CD14-positive monocyte (primary cell): ENCODE results near the gene NUDT1. TPM values are rescaled to one million over a fixed set of nuclear protein-coding genes. Genes with fewer than 3 reads are reported as not detected.

Source experiments
- DNase-seq, 3 donors: peaks; one replicate each; pipeline ENCODE4 v3.0.0-alpha.2; 2011 to 2022
- H2AFZ ChIP-seq: 2 replicates; pipeline ENCODE4 v1.6.0; 2012; ENCODE audit warnings: mild to moderate bottlenecking, low read depth, low read length, inconsistent platforms; ENCODE audit not compliant: insufficient read depth, poor library complexity, severe bottlenecking
- H3K27ac ChIP-seq, 2 donors: 1 replicate in 1 of 2; 2 replicates in 1 of 2; pipeline ENCODE4 v1.5.1; 2012 to 2013; ENCODE audit warnings: low read length in 2 of 2, control low read depth in 1 of 2, inconsistent platforms in 1 of 2, low read depth in 1 of 2, mild to moderate bottlenecking in 1 of 2
- H3K27me3 ChIP-seq, 2 donors: one replicate each; pipeline versions ENCODE4 v1.6.0 to v1.6.1; 2011 to 2013; ENCODE audit warnings: low read length in 2 of 2; ENCODE audit not compliant: control insufficient read depth in 2 of 2, insufficient read depth in 2 of 2
- H3K36me3 ChIP-seq, 2 donors: replicated peaks in 1 of 2; 1 replicate in 1 of 2; 2 replicates in 1 of 2; pipeline versions ENCODE4 v1.5.1 to v1.6.1; 2012 to 2013; ENCODE audit warnings: low read length in 2 of 2, control low read depth in 1 of 2, inconsistent platforms in 1 of 2, mild to moderate bottlenecking in 1 of 2; ENCODE audit not compliant: insufficient read depth in 2 of 2, control insufficient read depth in 1 of 2
- H3K4me1 ChIP-seq, 2 donors: 1 replicate in 1 of 2; 2 replicates in 1 of 2; pipeline versions ENCODE4 v1.5.1 to v1.6.1; 2012 to 2013; ENCODE audit warnings: low read length in 2 of 2, control low read depth in 1 of 2, inconsistent platforms in 1 of 2, mild to moderate bottlenecking in 1 of 2, moderate library complexity in 1 of 2; ENCODE audit not compliant: insufficient read depth in 2 of 2, control insufficient read depth in 1 of 2
- H3K4me2 ChIP-seq: replicated peaks from 2 replicates; pipeline ENCODE3; 2012; ENCODE audit warnings: low read length, moderate library complexity, mild to moderate bottlenecking; ENCODE audit not compliant: poor library complexity, severe bottlenecking; ENCODE audit errors: extremely low read depth
- H3K4me3 ChIP-seq, 3 experiments: fragments of 200-600 bp in 1 of 3; sonication (generic) in 1 of 3; replicated peaks in 1 of 3; 1 replicate in 2 of 3; 2 replicates in 1 of 3; pipeline ENCODE4 v1.5.1; 2011 to 2013; ENCODE audit warnings: low read length in 3 of 3, mild to moderate bottlenecking in 3 of 3, control low read depth in 2 of 3, low read depth in 2 of 3, inconsistent platforms in 1 of 3, moderate library complexity in 1 of 3
- H3K79me2 ChIP-seq: 2 replicates; pipeline ENCODE4 v1.6.0; 2012; ENCODE audit warnings: mild to moderate bottlenecking, control low read depth, inconsistent platforms, low read length, moderate library complexity; ENCODE audit not compliant: insufficient read depth
- H3K9ac ChIP-seq: 2 replicates; pipeline ENCODE4 v1.6.0; 2017; ENCODE audit warnings: low read length, mild to moderate bottlenecking; ENCODE audit not compliant: insufficient read depth, poor library complexity, severe bottlenecking
- H3K9me3 ChIP-seq, 2 donors: replicated peaks in 1 of 2; 1 replicate in 1 of 2; 2 replicates in 1 of 2; pipeline versions ENCODE4 v1.5.1 to v1.6.1; 2012 to 2013; ENCODE audit warnings: low read length in 2 of 2, control low read depth in 1 of 2; ENCODE audit not compliant: control insufficient read depth in 1 of 2, insufficient read depth in 1 of 2
- H4K20me1 ChIP-seq: 2 replicates; pipeline ENCODE4 v1.6.0; 2012; ENCODE audit warnings: mild to moderate bottlenecking, low read length, control low read depth, moderate library complexity; ENCODE audit not compliant: insufficient read depth
- H3K27ac Mint-ChIP-seq, 7 donors: one replicate each; pipeline ENCODE4 v1.8.0; 2020; ENCODE audit warnings: mild to moderate bottlenecking in 7 of 7, mixed read lengths in 7 of 7, moderate library complexity in 6 of 7, inconsistent platforms in 2 of 7
- H3K27me3 Mint-ChIP-seq, 3 donors: one replicate each; pipeline ENCODE4 v1.8.0; 2021 to 2022; ENCODE audit warnings: low read depth in 3 of 3, mild to moderate bottlenecking in 3 of 3, mixed read lengths in 3 of 3, moderate library complexity in 3 of 3, inconsistent platforms in 1 of 3
- H3K36me3 Mint-ChIP-seq, 2 donors: one replicate each; pipeline ENCODE4 v1.8.0; 2020; ENCODE audit warnings: mixed read lengths in 2 of 2, inconsistent platforms in 1 of 2, mild to moderate bottlenecking in 1 of 2
- H3K4me1 Mint-ChIP-seq: one replicate; pipeline ENCODE4 v1.8.0; 2020; ENCODE audit warnings: mild to moderate bottlenecking, mixed read lengths
- H3K4me3 Mint-ChIP-seq, 2 donors: one replicate each; pipeline ENCODE4 v1.8.0; 2020; ENCODE audit warnings: mild to moderate bottlenecking in 2 of 2, mixed read lengths in 2 of 2, moderate library complexity in 1 of 2
- H3K9me3 Mint-ChIP-seq, 7 donors: one replicate each; pipeline ENCODE4 v1.8.0; 2020 to 2022; ENCODE audit warnings: mixed read lengths in 7 of 7, mild to moderate bottlenecking in 6 of 7, moderate library complexity in 6 of 7, inconsistent platforms in 2 of 7
- CTCF ChIP-seq: fragments of 200-600 bp; IDR thresholded peaks from one replicate; pipeline ENCODE4 v1.8.0; 2022; ENCODE audit warnings: antibody characterized with exemption, mild to moderate bottlenecking
- WGBS: methylation state at CpG from one replicate; pipeline ENCODE4 v1.1.5; 2013; ENCODE audit warnings: missing lambda C conversion rate; ENCODE audit not compliant: insufficient coverage; 5-methylcytosine and 5-hydroxymethylcytosine counted together
- intact Hi-C, 2 donors: fragments of 100-400 bp; cut with micrococcal nuclease; formaldehyde crosslinking; loops; one replicate each; pipeline versions ENCODE4 v1.15.0 to v1.15.1; 2023
- polyA minus RNA-seq: library from RNA; depleted of rRNA, polyadenylated mRNA; stranded (reverse); fragments of >200 nt; gene quantifications from 2 replicates; pipeline ENCODE4 v1.2.3, GENCODE V29; 2012
- polyA plus RNA-seq, 3 donors: library from polyadenylated mRNA; depleted of rRNA in 1 of 3; unstranded in 2 of 3; stranded (reverse) in 1 of 3; fragments of 300-500 nt in 2 of 3; fragments of >200 nt in 1 of 3; fragmentation: Illumina TruSeq in 2 of 3; gene quantifications; 1 replicate in 2 of 3; 2 replicates in 1 of 3; pipeline ENCODE4 v1.2.3, GENCODE V29; 2012 to 2021
- total RNA-seq, 12 experiments: library from RNA in 1 of 12; stranded (reverse) in 1 of 12; fragments of 120-200 nt in 1 of 12; gene quantifications; one replicate each; pipeline ENCODE4 v1.2.4 and lab custom pipeline; 2013 to 2026; ENCODE audit warnings: mixed read lengths in 6 of 12, inconsistent platforms in 1 of 12

The NUDT1 gene
- 39.9 TPM for total RNA-seq (2013)
- 10 to 100 TPM; 19.6 to 42.6 (median 40.8) TPM for polyA plus RNA-seq
- polyA minus RNA-seq, result 9.4 and 18.0 TPM in 2 replicates
- 0.25 to 6.6 (median 4.8) reads per million in 11 experiments for total RNA-seq (lab: John Stamatoyannopoulos, UW)

- Histone ChIP-seq H3K27ac (peak within 1 kb of the TSS; percentile 37 to 82), H3K4me1 (peaks cover 74 to 77% of the 10 kb centered on the region in 2 donors), H3K4me3 (peak within 1 kb of the TSS; percentile 77 to 93 (median 86)), H3K9ac (peak within 1 kb of the TSS; percentile 91), H3K4me2 (peak within 1 kb of the TSS; percentile 90), H4K20me1 (peaks cover 4% of the 10 kb centered on the region), H3K79me2 (peaks cover 52% of the 10 kb centered on the region), H3K9me3 (no peaks in the 10 kb centered on the region), H2AFZ (peak within 1 kb of the TSS; percentile 88), H3K27me3 (no peaks in the 10 kb centered on the region), H3K36me3 (peaks cover 12 to 18% of the 10 kb centered on the region in 2 donors)
- intact Hi-C loops, result loop anchor here (1.0 to 5.0 kb wide), 2 partner anchors 10 to 70 kb away; partner anchors contain the start of genes SNX8 (in 2 of the 2) and MAD1L1 (in 1 of the 2)
- Mint-ChIP-seq H3K4me1 (peaks cover 76% of the 10 kb centered on the region), H3K36me3 (peaks cover 20 to 38% of the 10 kb centered on the region in 2 donors), H3K4me3 (peak within 1 kb of the TSS; percentile 91 to 92), H3K27me3 (peaks cover 0 to 6% (median 0%) of the 10 kb centered on the region in 3 donors), H3K27ac (peak within 1 kb of the TSS; percentile 79 to 95 (median 90)), H3K9me3 (peaks cover 0 to 3% (median 2%) of the 10 kb centered on the region in 7 donors)
- under 1% methylated on average over 68 of the region's 81 CpGs for WGBS
- no peak for TF ChIP-seq CTCF
- peak; percentile 67 to 81 (median 77) for DNase-seq
Observed at GRCh38 chr7:2241580-2242540, at the start of gene NUDT1, which contains the start of gene MRM2. NUDT1 (plus strand) TSS chr7:2242226; CDS start chr7:2244575, 2,349 bp downstream. MRM2 (minus strand) TSS chr7:2242205; CDS start chr7:2242169, 36 bp downstream.

DNA sequence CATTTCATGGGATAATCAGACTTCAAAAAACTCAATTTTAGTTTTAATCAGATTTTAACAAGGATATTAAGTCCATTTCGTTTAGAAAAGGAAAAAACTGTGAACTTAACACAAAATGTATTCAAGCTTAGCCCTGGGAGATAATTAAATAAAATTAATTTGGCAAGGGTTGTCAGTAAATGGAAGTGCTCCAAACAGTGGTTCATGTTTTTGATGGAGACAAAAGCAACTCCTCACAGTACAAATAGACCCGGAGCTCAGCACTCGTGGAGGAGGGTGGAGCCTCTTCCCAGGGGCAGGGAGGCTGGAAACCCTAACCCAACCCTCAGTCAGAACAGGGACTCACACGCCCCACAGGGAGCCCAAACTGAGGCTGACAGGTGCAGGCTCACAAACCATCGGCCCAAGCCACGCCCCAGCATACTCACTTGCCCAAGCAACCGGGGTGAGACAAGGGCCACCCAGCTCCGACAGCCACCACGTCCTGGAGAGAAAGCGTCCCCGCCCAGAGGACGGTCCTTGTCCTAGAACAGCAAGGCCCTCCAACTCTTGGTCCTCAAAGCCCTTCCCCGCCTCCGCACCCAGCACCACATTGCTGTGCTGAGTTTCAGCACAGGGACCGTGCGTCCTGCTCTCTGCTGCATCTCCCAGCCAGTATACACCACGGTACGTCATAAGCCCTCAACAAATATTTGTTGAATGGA is 49.0 kb upstream of the NUDT1 start:
- Histone ChIP-seq H3K4me2 (no peak overlapping the region), H3K27me3 (no peaks in the 10 kb centered on the region), H3K4me3 (no peak overlapping the region), H3K36me3 (peaks cover 33 to 79% of the 10 kb centered on the region in 2 donors), H3K9me3 (peaks cover 13 to 14% of the 10 kb centered on the region in 2 donors), H2AFZ (no peak overlapping the region), H3K27ac (no peak overlapping the region), H3K79me2 (no peaks in the 10 kb centered on the region), H3K9ac (no peak overlapping the region), H3K4me1 (no peaks in the 10 kb centered on the region), H4K20me1 (no peaks in the 10 kb centered on the region)
- TF ChIP-seq CTCF, result no peak
- Mint-ChIP-seq H3K4me1 (no peaks in the 10 kb centered on the region), H3K27ac (no peak overlapping the region), H3K27me3 (peaks cover 0 to 2% (median 1%) of the 10 kb centered on the region in 3 donors), H3K9me3 (peaks cover 11 to 26% (median 18%) of the 10 kb centered on the region in 7 donors), H3K36me3 (peaks cover 66 to 86% of the 10 kb centered on the region in 2 donors), H3K4me3 (no peak overlapping the region)
- WGBS, result 95% methylated on average over 15 of the region's 18 CpGs
- intact Hi-C loops, result no loop called here
- no peak for DNase-seq
